Measurements from ENCODE around the gene SUGCT. TPM values are rescaled to one million over a fixed set of nuclear protein-coding genes. Genes with fewer than 3 reads are reported as not detected.
"Not testable (repeated sequence)": the region's sequence is repeated elsewhere in the genome, so short reads cannot be mapped to it uniquely, and the experiment has no call there.

SUGCT gene
- total RNA-seq, 4 donors from 2014 or later = 1.1 to 3.6 (median 2.6) TPM

DNA sequence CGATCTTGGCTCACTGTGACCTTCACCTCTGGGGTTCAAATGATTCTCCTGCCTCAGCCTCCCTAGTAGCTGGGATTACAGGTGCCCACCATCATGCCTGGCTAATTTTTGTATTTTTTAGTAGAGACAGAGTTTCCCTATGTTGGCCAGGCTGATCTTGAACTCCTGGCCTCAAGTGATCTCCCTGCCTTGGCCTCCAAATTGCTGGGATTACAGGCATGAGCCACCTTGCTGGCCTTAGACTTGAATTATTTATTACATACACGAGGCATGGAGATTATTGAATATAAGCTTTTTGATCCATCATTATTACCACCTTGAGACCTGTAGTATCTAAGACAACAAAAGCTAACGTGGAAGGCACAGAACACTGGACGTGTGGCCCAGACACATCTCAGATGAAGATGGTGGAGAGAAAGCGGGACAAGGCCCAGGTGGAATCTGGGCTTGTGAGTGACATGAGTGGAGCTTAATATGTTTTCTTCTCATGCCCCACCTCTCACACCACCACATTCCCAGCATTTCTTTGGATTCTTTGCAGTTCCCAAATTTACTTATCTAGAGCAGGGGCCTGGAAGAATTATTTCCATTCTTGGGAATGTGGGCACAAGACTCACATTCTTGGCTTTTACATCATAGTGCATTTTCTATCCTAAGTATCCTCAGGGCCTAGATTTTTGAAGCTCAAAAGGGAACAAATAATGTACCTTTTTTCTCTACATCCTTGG lies 76.6 kb downstream of the SUGCT start:
- DNase-seq (ENCODE audit: low spot score) = no peak
- no peak for ATAC-seq (ENCODE audit: low FRiP score)
- TF ChIP-seq, protein P1, sequence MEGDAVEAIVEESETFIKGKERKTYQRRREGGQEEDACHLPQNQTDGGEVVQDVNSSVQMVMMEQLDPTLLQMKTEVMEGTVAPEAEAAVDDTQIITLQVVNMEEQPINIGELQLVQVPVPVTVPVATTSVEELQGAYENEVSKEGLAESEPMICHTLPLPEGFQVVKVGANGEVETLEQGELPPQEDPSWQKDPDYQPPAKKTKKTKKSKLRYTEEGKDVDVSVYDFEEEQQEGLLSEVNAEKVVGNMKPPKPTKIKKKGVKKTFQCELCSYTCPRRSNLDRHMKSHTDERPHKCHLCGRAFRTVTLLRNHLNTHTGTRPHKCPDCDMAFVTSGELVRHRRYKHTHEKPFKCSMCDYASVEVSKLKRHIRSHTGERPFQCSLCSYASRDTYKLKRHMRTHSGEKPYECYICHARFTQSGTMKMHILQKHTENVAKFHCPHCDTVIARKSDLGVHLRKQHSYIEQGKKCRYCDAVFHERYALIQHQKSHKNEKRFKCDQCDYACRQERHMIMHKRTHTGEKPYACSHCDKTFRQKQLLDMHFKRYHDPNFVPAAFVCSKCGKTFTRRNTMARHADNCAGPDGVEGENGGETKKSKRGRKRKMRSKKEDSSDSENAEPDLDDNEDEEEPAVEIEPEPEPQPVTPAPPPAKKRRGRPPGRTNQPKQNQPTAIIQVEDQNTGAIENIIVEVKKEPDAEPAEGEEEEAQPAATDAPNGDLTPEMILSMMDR (IDR thresholded peaks at IDR 0.05) = no peak

DNA sequence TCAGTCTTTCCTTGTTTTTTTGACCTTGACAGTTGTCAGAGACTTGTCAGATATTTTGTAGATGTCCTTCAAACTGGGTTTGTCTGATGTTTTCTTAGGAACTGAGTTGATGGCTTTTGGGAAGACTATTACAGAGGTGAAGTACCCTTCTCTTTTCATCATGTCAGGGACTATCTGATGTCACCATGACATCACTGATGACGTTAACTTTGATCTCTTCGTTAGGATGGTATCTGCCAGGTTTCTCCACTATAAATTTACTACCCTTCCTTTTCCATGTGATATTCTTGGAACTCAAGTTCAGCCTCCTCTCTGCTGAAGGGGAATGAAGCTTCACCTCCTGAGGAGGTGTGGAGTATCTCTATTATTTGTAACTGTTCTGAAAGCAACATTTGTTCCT lies 78.5 kb downstream of the SUGCT start:
- DNase-seq (ENCODE audit: low spot score) = no peak
- TF ChIP-seq, protein P1 (IDR thresholded peaks at IDR 0.05) = no peak
- no peak for ATAC-seq (ENCODE audit: low FRiP score)

DNA sequence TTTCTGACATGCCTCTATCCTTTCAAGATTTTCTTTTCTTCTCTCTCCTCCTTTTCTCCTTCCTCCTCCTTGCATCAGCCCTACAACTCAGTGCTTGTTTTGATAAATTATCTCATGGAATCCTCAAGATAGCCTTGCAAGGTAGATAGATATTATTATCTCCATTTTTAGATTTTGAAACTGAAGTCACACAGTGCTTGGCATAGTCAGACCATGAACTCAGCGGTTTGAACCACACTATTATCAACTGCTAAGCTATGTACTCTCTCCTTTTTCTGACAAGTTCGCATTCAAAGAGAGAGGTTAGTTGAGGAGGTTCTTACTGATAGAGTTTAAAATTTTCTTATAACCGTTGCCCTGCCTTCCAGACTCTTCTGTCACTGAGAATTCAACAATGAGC lies 79.1 kb downstream of the SUGCT start:
- TF ChIP-seq, protein P1 (IDR thresholded peaks at IDR 0.05) = no peak
- ATAC-seq (ENCODE audit: low FRiP score) = no peak
- DNase-seq (ENCODE audit: low spot score) = no peak

DNA sequence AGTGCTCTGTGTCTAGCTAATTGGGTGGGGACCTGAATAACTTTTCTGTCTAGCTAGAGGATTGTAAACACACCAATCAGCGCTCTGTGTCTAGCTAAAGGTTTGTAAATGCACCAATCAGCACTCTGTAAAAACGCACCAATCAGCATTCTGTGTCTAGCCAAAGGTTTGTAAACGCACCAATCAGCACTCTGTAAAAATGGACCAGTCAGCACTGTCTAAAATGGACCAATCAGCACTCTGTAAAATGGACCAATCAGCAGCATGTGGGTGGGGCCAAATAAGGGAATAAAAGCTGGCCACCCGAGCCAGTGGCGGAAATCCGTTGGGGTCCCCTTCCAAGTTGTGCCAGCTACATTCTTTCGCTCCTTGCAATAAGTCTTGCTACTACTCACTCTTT lies 83.8 kb downstream of the SUGCT start:
- DNase-seq (ENCODE audit: low spot score); ATAC-seq (ENCODE audit: low FRiP score): not testable (repeated sequence)

DNA sequence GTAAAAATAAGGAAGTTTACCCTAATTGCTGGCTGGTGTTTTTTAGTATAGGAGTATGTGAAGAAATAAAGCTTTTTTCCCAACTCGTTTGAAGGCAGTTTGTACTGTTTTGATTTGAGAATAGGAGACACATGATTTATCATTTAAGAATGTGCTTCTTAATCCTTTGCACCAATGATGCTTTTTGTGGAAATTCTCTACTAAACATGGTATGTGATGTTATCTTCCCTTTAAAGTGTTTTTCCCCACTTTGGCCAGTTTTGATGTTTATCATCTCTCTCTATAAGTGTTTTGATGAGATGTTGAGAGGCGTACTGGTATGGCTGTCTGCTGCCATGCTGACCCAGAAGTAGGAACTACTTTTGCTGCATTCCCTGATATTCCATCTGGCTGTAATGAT lies 85.1 kb downstream of the SUGCT start:
- TF ChIP-seq, protein P1 (IDR thresholded peaks at IDR 0.05) = no peak
- ATAC-seq (ENCODE audit: low FRiP score) (no peak), DNase-seq (ENCODE audit: low spot score) (no peak)

DNA sequence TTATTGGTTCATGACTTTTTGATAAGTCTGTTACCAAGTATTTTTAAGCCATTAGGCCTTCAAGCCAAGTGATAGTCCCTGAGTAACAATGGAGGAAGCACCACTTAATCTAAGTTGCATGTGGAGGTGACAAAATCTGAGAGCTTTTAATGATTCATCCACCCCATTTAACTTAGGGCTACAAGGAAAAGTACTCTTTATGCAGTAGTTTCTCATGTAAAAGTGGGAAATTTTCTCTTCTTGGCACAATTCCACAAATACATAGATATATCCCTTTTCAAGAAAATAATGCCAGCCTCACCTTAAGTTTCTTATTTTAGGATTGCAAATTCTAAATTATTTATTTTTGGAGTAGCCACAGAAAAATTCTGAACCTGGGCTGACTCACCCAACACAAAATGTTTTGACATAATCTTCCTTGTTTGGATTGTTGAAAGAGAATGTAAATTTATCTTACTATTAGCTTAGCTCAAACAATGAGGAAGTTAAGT lies 85.7 kb downstream of the SUGCT start:
- no peak for ATAC-seq (ENCODE audit: low FRiP score)
- TF ChIP-seq, protein P1 (IDR thresholded peaks at IDR 0.05) = no peak
- DNase-seq (ENCODE audit: low spot score) = no peak

DNA sequence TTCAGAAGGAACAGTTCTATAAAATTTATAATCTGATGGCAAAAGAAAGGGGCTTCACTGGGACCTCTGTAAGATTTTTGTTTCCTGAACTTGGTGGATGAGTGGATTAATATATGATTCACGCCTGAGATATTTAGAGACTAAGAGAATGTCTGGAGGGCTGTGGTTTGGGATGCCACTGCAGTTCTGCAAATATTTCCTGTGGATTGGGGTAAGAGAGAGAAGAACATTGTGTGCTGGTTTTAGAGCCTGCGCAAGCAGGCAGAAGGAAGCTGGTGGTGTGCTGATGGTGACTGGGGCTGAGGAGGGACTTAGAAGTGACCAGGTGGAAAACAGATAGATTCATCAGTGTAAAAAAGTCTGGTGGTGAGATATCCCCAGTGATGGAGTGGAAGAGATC lies 87.0 kb downstream of the SUGCT start:
- DNase-seq (ENCODE audit: low spot score) (no peak), ATAC-seq (ENCODE audit: low FRiP score) (no peak)
- TF ChIP-seq, protein P1 (IDR thresholded peaks at IDR 0.05) = no peak
